Activated T-helper 1 cell treated with anti-CD3 and anti-CD28 coated beads, Interleukin-12 subunit alpha, Interleukin-12 subunit beta, Interleukin-2, Interleukin-4 antibody, amounts not matched to agents 30 ng/mL and 10 ng/mL and 1 ng/mL, durations not matched to agents 14 hours and 24 hours and 36 hours (primary cell): ENCODE results near the gene HOXB9. TPM values are rescaled to one million over a fixed set of nuclear protein-coding genes. Genes with fewer than 3 reads are reported as not detected.

Source experiments
- DNase-seq: peaks from one replicate; pipeline ENCODE4 v3.0.0; 2021; ENCODE audit warnings: low spot score
- H3K27ac Mint-ChIP-seq: one replicate; pipeline ENCODE4 v1.8.0; 2021; ENCODE audit warnings: mild to moderate bottlenecking, mixed read lengths
- H3K27me3 Mint-ChIP-seq: one replicate; pipeline ENCODE4 v1.8.0; 2022; ENCODE audit warnings: mild to moderate bottlenecking, moderate library complexity, mixed read lengths; ENCODE audit not compliant: insufficient read depth
- H3K36me3 Mint-ChIP-seq: one replicate; pipeline ENCODE4 v1.8.0; 2021; ENCODE audit warnings: low read depth, mixed read lengths
- H3K4me1 Mint-ChIP-seq: one replicate; pipeline ENCODE4 v1.8.0; 2021; ENCODE audit warnings: low read depth, mixed read lengths
- H3K4me3 Mint-ChIP-seq: one replicate; pipeline ENCODE4 v1.8.0; 2021; ENCODE audit warnings: mild to moderate bottlenecking, moderate library complexity, mixed read lengths
- H3K9me3 Mint-ChIP-seq: one replicate; pipeline ENCODE4 v1.8.0; 2021; ENCODE audit warnings: mixed read lengths
- intact Hi-C: fragments of 100-400 bp; cut with micrococcal nuclease; formaldehyde crosslinking; loops from one replicate; pipeline ENCODE4 v1.15.1; 2024
- total RNA-seq: library from RNA; stranded (reverse); gene quantifications from 2 replicates; pipeline ENCODE4 v1.2.3, GENCODE V29; 2022

The HOXB9 gene
- 0.27 and 0.39 TPM in 2 replicates for total RNA-seq

GRCh38 chr17:48626245-48627117 is at the start of gene HOXB9:
TSS of gene HOXB9 (minus strand) at chr17:48626358. CDS start at chr17:48626269, 89 bp downstream.
- Mint-ChIP-seq H3K27me3 (peaks cover 87% of the 10 kb centered on the region), H3K27ac (peak within 1 kb of the TSS; percentile 89), H3K36me3 (peaks cover 1% of the 10 kb centered on the region), H3K4me1 (peaks cover 11% of the 10 kb centered on the region), H3K4me3 (peak within 1 kb of the TSS; percentile 85), H3K9me3 (no peaks in the 10 kb centered on the region)
- no peak for DNase-seq
- intact Hi-C loops: no loop called here

GRCh38 chr17:48672340-48672739 is 46.2 kb upstream of the HOXB9 start:
- peaks cover 43% of the 10 kb centered on the region for H3K27me3 Mint-ChIP-seq
- H3K27ac Mint-ChIP-seq: no peak overlapping the region
- no peak overlapping the region for H3K4me3 Mint-ChIP-seq
- H3K9me3 Mint-ChIP-seq: no peaks in the 10 kb centered on the region
- H3K36me3 Mint-ChIP-seq: no peaks in the 10 kb centered on the region
- intact Hi-C loops: loop anchor here (5.0 kb wide), 2 partner anchors 50 to 135 kb away; partner anchors contain the start of genes PRAC1 and PRAC2
- peaks cover 6% of the 10 kb centered on the region for H3K4me1 Mint-ChIP-seq
- DNase-seq: no peak

GRCh38 chr17:48671697-48672171 is 45.6 kb upstream of the HOXB9 start:
- Mint-ChIP-seq H3K27me3 (peaks cover 39% of the 10 kb centered on the region), H3K36me3 (no peaks in the 10 kb centered on the region), H3K9me3 (no peaks in the 10 kb centered on the region), H3K27ac (no peak overlapping the region), H3K4me1 (peaks cover 6% of the 10 kb centered on the region), H3K4me3 (peak overlapping the region; percentile 20)
- intact Hi-C loops: loop anchor here (1.0 to 5.0 kb wide), 3 partner anchors 51 to 361 kb away; partner anchors contain the start of genes PRAC1 and PRAC2
- peak; percentile 46 for DNase-seq

GRCh38 chr17:48663134-48663924 is 37.2 kb upstream of the HOXB9 start:
- intact Hi-C loops: no loop called here
- H3K27ac Mint-ChIP-seq: no peak overlapping the region
- H3K9me3 Mint-ChIP-seq: no peaks in the 10 kb centered on the region

GRCh38 chr17:48655913-48656312 is 29.8 kb upstream of the HOXB9 start:
- no peak for DNase-seq
- intact Hi-C loops: no loop called here
- peaks cover 31% of the 10 kb centered on the region for H3K27me3 Mint-ChIP-seq
- no peaks in the 10 kb centered on the region for H3K36me3 Mint-ChIP-seq
- no peaks in the 10 kb centered on the region for H3K9me3 Mint-ChIP-seq
- no peak overlapping the region for H3K4me3 Mint-ChIP-seq
- H3K27ac Mint-ChIP-seq: no peak overlapping the region
- peaks cover 7% of the 10 kb centered on the region for H3K4me1 Mint-ChIP-seq

More at GRCh38 chr17:48663134-48663924, 37.2 kb upstream of the HOXB9 start:
- no peak for DNase-seq
- no peak overlapping the region for H3K4me3 Mint-ChIP-seq
- no peaks in the 10 kb centered on the region for H3K4me1 Mint-ChIP-seq
- H3K27me3 Mint-ChIP-seq: peaks cover 26% of the 10 kb centered on the region
- H3K36me3 Mint-ChIP-seq: no peaks in the 10 kb centered on the region

- DNase-seq: no peak
- intact Hi-C loops: loop anchor here (10.0 kb wide), 1 partner anchor 345 kb away; the partner anchor contains the start of gene IGF2BP1
- Mint-ChIP-seq H3K4me1 (peaks cover 7% of the 10 kb centered on the region), H3K27me3 (peaks cover 51% of the 10 kb centered on the region), H3K36me3 (no peaks in the 10 kb centered on the region), H3K27ac (no peak overlapping the region), H3K4me3 (no peak overlapping the region), H3K9me3 (no peaks in the 10 kb centered on the region)
These were observed 23.6 kb upstream of the HOXB9 start for GRCh38 chr17:48649741-48650140.

GRCh38 chr17:48647963-48648245 is 21.7 kb upstream of the HOXB9 start:
- H3K36me3 Mint-ChIP-seq: no peaks in the 10 kb centered on the region
- H3K4me1 Mint-ChIP-seq: peaks cover 13% of the 10 kb centered on the region
- H3K27me3 Mint-ChIP-seq: peaks cover 69% of the 10 kb centered on the region
- intact Hi-C loops: loop anchor here (10.0 kb wide), 1 partner anchor 347 kb away; the partner anchor contains the start of gene IGF2BP1
- peak overlapping the region; percentile 40 for H3K4me3 Mint-ChIP-seq
- H3K27ac Mint-ChIP-seq: no peak overlapping the region
- DNase-seq: no peak
- H3K9me3 Mint-ChIP-seq: no peaks in the 10 kb centered on the region

- Mint-ChIP-seq H3K4me1 (peaks cover 11% of the 10 kb centered on the region), H3K36me3 (no peaks in the 10 kb centered on the region), H3K4me3 (peak overlapping the region; percentile 64), H3K9me3 (no peaks in the 10 kb centered on the region), H3K27ac (no peak overlapping the region), H3K27me3 (peaks cover 71% of the 10 kb centered on the region)
- no peak for DNase-seq
- intact Hi-C loops: loop anchor here (10.0 kb wide), 1 partner anchor 347 kb away; the partner anchor contains the start of gene IGF2BP1
These were observed 21.2 kb upstream of the HOXB9 start for GRCh38 chr17:48647103-48647962.

GRCh38 chr17:48646183-48647102 is 20.3 kb upstream of the HOXB9 start:
- Mint-ChIP-seq H3K4me3 (peak overlapping the region; percentile 64), H3K27me3 (peaks cover 77% of the 10 kb centered on the region), H3K27ac (no peak overlapping the region), H3K36me3 (peaks cover 2% of the 10 kb centered on the region), H3K4me1 (peaks cover 11% of the 10 kb centered on the region), H3K9me3 (no peaks in the 10 kb centered on the region)
- intact Hi-C loops: loop anchor here (10.0 kb wide), 1 partner anchor 348 kb away; the partner anchor contains the start of gene IGF2BP1
- no peak for DNase-seq

GRCh38 chr17:48645639-48646182 is 19.6 kb upstream of the HOXB9 start:
- Mint-ChIP-seq H3K27me3 (peaks cover 85% of the 10 kb centered on the region), H3K9me3 (no peaks in the 10 kb centered on the region), H3K4me3 (no peak overlapping the region)

GRCh38 chr17:48644910-48645557 is 18.9 kb upstream of the HOXB9 start:
- DNase-seq: no peak
- Mint-ChIP-seq H3K9me3 (no peaks in the 10 kb centered on the region), H3K4me3 (no peak overlapping the region), H3K27ac (no peak overlapping the region), H3K36me3 (peaks cover 2% of the 10 kb centered on the region), H3K27me3 (peaks cover 87% of the 10 kb centered on the region), H3K4me1 (peaks cover 13% of the 10 kb centered on the region)
- intact Hi-C loops: loop anchor here (10.0 kb wide), 1 partner anchor 350 kb away; the partner anchor contains the start of gene IGF2BP1

More at GRCh38 chr17:48645639-48646182, 19.6 kb upstream of the HOXB9 start:
- DNase-seq: no peak
- Mint-ChIP-seq H3K27ac (no peak overlapping the region), H3K4me1 (peaks cover 13% of the 10 kb centered on the region), H3K36me3 (peaks cover 2% of the 10 kb centered on the region)
- intact Hi-C loops: loop anchor here (10.0 kb wide), 1 partner anchor 349 kb away; the partner anchor contains the start of gene IGF2BP1
